ENCODE results near the gene KIF3C.

DNA sequence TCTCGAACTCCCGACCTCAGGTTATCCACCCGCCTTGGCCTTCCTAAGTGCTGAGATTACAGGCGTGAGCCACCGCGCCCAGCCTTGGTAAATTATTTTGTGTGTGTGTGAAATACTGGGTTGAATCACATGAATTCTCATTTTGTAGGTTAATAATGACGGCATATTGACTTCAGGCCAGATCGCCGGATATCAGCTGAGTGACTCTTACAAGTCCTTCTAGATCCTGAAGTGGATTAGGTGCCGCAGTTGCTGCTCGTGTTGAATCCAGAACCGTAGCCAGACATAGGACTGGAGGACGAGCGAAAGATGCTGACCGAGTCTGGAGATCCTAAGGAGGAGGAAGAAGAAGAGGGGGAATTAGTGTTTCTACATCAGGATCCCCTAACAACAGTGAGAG, 12.2 kb upstream of the KIF3C start:
- no peak for TF ChIP-seq POLR2A (IDR thresholded peaks at IDR 0.05)
- TF ChIP-seq, protein P1, sequence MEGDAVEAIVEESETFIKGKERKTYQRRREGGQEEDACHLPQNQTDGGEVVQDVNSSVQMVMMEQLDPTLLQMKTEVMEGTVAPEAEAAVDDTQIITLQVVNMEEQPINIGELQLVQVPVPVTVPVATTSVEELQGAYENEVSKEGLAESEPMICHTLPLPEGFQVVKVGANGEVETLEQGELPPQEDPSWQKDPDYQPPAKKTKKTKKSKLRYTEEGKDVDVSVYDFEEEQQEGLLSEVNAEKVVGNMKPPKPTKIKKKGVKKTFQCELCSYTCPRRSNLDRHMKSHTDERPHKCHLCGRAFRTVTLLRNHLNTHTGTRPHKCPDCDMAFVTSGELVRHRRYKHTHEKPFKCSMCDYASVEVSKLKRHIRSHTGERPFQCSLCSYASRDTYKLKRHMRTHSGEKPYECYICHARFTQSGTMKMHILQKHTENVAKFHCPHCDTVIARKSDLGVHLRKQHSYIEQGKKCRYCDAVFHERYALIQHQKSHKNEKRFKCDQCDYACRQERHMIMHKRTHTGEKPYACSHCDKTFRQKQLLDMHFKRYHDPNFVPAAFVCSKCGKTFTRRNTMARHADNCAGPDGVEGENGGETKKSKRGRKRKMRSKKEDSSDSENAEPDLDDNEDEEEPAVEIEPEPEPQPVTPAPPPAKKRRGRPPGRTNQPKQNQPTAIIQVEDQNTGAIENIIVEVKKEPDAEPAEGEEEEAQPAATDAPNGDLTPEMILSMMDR (IDR thresholded peaks at IDR 0.05): no peak

All from testis (tissue), 2 donors.